Mesenchymal stem cell (in vitro differentiated cells and primary cell): ENCODE results near the gene C16orf46.

Source experiments
- DNase-seq: peaks from one replicate; pipeline ENCODE4 v3.0.0-alpha.2; 2013
- H2AFZ ChIP-seq: one replicate; pipeline ENCODE4 v1.6.1; 2013; ENCODE audit warnings: low read depth, mild to moderate bottlenecking, control low read depth, inconsistent platforms, low read length, moderate library complexity
- H2AK5ac ChIP-seq: 2 replicates; pipeline ENCODE4 v1.6.1; 2013; ENCODE audit warnings: low read length, moderate library complexity, mild to moderate bottlenecking, inconsistent platforms; ENCODE audit not compliant: severe bottlenecking
- H2BK120ac ChIP-seq: one replicate; pipeline ENCODE4 v1.6.1; 2013; ENCODE audit warnings: low read depth, mild to moderate bottlenecking, inconsistent platforms, low read length, moderate library complexity
- H2BK12ac ChIP-seq, 2 experiments: one replicate each; pipeline ENCODE4 v1.6.1; 2013; ENCODE audit warnings: inconsistent platforms in 2 of 2, low read length in 2 of 2, mild to moderate bottlenecking in 2 of 2, moderate library complexity in 2 of 2, control low read depth in 1 of 2
- H2BK15ac ChIP-seq: one replicate; pipeline ENCODE4 v1.6.1; 2013; ENCODE audit warnings: mild to moderate bottlenecking, low read depth, inconsistent platforms; ENCODE audit not compliant: poor library complexity, severe bottlenecking
- H2BK5ac ChIP-seq: 2 replicates; pipeline ENCODE4 v1.6.1; 2013; ENCODE audit warnings: low read depth, mild to moderate bottlenecking, low read length, control low read depth, inconsistent platforms; ENCODE audit not compliant: poor library complexity, severe bottlenecking
- H3K14ac ChIP-seq, 2 experiments: one replicate each; pipeline ENCODE4 v1.6.1; 2013; ENCODE audit warnings: inconsistent platforms in 2 of 2, low read length in 2 of 2, control low read depth in 1 of 2, mild to moderate bottlenecking in 1 of 2, moderate library complexity in 1 of 2
- H3K18ac ChIP-seq, 2 experiments: one replicate each; pipeline ENCODE4 v1.6.1; 2013; ENCODE audit warnings: inconsistent platforms in 2 of 2, low read length in 2 of 2, control low read depth in 1 of 2, low read depth in 1 of 2, mild to moderate bottlenecking in 1 of 2
- H3K23ac ChIP-seq, 2 experiments: one replicate each; pipeline ENCODE4 v1.6.1; 2013; ENCODE audit warnings: inconsistent platforms in 2 of 2, low read length in 2 of 2, mild to moderate bottlenecking in 2 of 2, moderate library complexity in 2 of 2, control low read depth in 1 of 2
- H3K27ac ChIP-seq: 2 replicates; pipeline ENCODE4 v1.5.1; 2013; ENCODE audit warnings: mild to moderate bottlenecking, moderate library complexity, low read length, control low read depth, inconsistent platforms; ENCODE audit not compliant: poor library complexity, severe bottlenecking
- H3K27me3 ChIP-seq, 2 experiments: 2 replicates each; pipeline versions ENCODE4 v1.6.1 to v1.7.0; 2013; ENCODE audit warnings: low read length in 2 of 2, mild to moderate bottlenecking in 2 of 2, moderate library complexity in 2 of 2, control low read depth in 1 of 2, inconsistent platforms in 1 of 2; ENCODE audit not compliant: control insufficient read depth in 1 of 2, insufficient read depth in 1 of 2
- H3K36me3 ChIP-seq, 2 experiments: 2 replicates each; pipeline versions ENCODE4 v1.6.1 to v1.7.0; 2013; ENCODE audit warnings: low read length in 2 of 2, control low read depth in 1 of 2, inconsistent platforms in 1 of 2, low read depth in 1 of 2, mild to moderate bottlenecking in 1 of 2; ENCODE audit not compliant: insufficient read depth in 2 of 2, control insufficient read depth in 1 of 2
- H3K4ac ChIP-seq, 2 experiments: one replicate each; pipeline ENCODE4 v1.6.1; 2013; ENCODE audit warnings: inconsistent platforms in 2 of 2, low read length in 2 of 2, mild to moderate bottlenecking in 2 of 2, moderate library complexity in 2 of 2, control low read depth in 1 of 2, low read depth in 1 of 2
- H3K4me1 ChIP-seq: 2 replicates; pipeline ENCODE4 v1.6.1; 2013; ENCODE audit warnings: low read depth, low read length, control low read depth; ENCODE audit not compliant: control insufficient read depth, insufficient read depth
- H3K4me2 ChIP-seq: 2 replicates; pipeline ENCODE4 v1.6.1; 2013; ENCODE audit warnings: low read length, mild to moderate bottlenecking, inconsistent platforms; ENCODE audit not compliant: poor library complexity, severe bottlenecking
- H3K4me3 ChIP-seq, 2 experiments: 2 replicates each; pipeline versions ENCODE4 v1.5.1 to v1.7.0; 2013; ENCODE audit warnings: low read length in 2 of 2, mild to moderate bottlenecking in 2 of 2, control low read depth in 1 of 2, low read depth in 1 of 2; ENCODE audit not compliant: insufficient read depth in 1 of 2
- H3K79me1 ChIP-seq: replicated peaks from 2 replicates; pipeline ENCODE4 v1.6.1; 2013; ENCODE audit warnings: mild to moderate bottlenecking, control low read depth, low read length, inconsistent platforms; ENCODE audit not compliant: poor library complexity, severe bottlenecking
- H3K9ac ChIP-seq: 2 replicates; pipeline ENCODE4 v1.7.0; 2013; ENCODE audit warnings: mild to moderate bottlenecking, low read length, moderate library complexity
- H3K9me3 ChIP-seq: 2 replicates; pipeline ENCODE4 v1.7.0; 2013; ENCODE audit warnings: mild to moderate bottlenecking, low read length; ENCODE audit not compliant: control insufficient read depth
- H4K8ac ChIP-seq: one replicate; pipeline ENCODE4 v1.6.1; 2013; ENCODE audit warnings: inconsistent platforms, mild to moderate bottlenecking, low read length, moderate library complexity
- H4K91ac ChIP-seq: one replicate; pipeline ENCODE4 v1.6.1; 2013; ENCODE audit warnings: mild to moderate bottlenecking, low read length, inconsistent platforms
- WGBS: methylation state at CpG from one replicate; pipeline ENCODE4 v1.1.7; 2013; ENCODE audit warnings: mixed read lengths; 5-methylcytosine and 5-hydroxymethylcytosine counted together

The C16orf46 gene

GRCh38 chr16:81041696-81042095 lies 35.3 kb downstream of the C16orf46 start:
- Histone ChIP-seq H2AK5ac (no peak overlapping the region), H2BK5ac (no peak overlapping the region), H4K8ac (no peak overlapping the region), H3K79me1 (peaks cover 26% of the 10 kb centered on the region), H3K9ac (no peak overlapping the region), H2AFZ (no peak overlapping the region), H3K18ac (no peak overlapping the region), H3K36me3 (peaks cover 32 to 67% of the 10 kb centered on the region in 2 experiments), H2BK12ac (no peak overlapping the region), H3K4ac (no peak overlapping the region), H3K9me3 (no peaks in the 10 kb centered on the region), H3K4me2 (no peak overlapping the region), H3K27ac (no peak overlapping the region), H4K91ac (no peak overlapping the region), H3K14ac (no peak overlapping the region), H2BK15ac (no peak overlapping the region), H3K27me3 (no peaks in the 10 kb centered on the region), H2BK120ac (no peak overlapping the region), H3K4me3 (no peak overlapping the region), H3K23ac (no peak overlapping the region), H3K4me1 (peaks cover 3% of the 10 kb centered on the region)
- no peak for DNase-seq
- WGBS, result 98% methylated on average over 3 of the region's 4 CpGs

DNA sequence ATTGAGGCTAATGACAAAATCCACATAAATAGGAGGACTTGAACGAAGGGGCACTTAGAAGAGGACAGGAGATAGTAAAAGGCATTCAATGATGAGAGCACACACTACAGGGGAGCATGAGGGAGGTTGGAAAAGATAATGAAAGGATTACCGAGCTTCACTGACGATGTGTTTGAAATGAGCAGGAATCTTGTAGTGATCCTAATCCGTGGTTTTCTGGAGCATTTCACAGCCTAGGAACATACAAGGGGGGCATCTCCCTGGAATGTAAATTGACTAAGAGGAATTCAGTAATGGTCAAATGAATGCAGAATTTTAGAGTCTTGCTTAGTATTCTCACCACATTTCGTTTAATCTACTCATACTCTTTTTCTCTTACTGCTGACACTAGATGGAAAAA lies 36.2 kb downstream of the C16orf46 start:
- H3K18ac ChIP-seq, result no peak overlapping the region
- H3K27me3 ChIP-seq, result no peaks in the 10 kb centered on the region
- H3K4me2 ChIP-seq, result no peak overlapping the region
- no peak overlapping the region for H2BK5ac ChIP-seq
- no peak overlapping the region for H3K23ac ChIP-seq
- H3K4me1 ChIP-seq, result peaks cover 3% of the 10 kb centered on the region
- no peak overlapping the region for H2BK12ac ChIP-seq
- no peak overlapping the region for H4K8ac ChIP-seq
- peaks cover 30 to 61% of the 10 kb centered on the region in 2 experiments for H3K36me3 ChIP-seq
- no peak overlapping the region for H2BK120ac ChIP-seq
- no peak overlapping the region for H2AK5ac ChIP-seq
- H3K9me3 ChIP-seq, result no peaks in the 10 kb centered on the region
- H2BK15ac ChIP-seq, result no peak overlapping the region
- H3K14ac ChIP-seq, result no peak overlapping the region
- no peak overlapping the region for H4K91ac ChIP-seq
- no peak overlapping the region for H3K9ac ChIP-seq
- peaks cover 28% of the 10 kb centered on the region for H3K79me1 ChIP-seq
- WGBS, result 90% methylated on average over 5 of the region's 5 CpGs
- no peak overlapping the region for H3K27ac ChIP-seq
- no peak overlapping the region for H2AFZ ChIP-seq
- no peak for DNase-seq
- H3K4me3 ChIP-seq, result no peak overlapping the region
- no peak overlapping the region for H3K4ac ChIP-seq

DNA sequence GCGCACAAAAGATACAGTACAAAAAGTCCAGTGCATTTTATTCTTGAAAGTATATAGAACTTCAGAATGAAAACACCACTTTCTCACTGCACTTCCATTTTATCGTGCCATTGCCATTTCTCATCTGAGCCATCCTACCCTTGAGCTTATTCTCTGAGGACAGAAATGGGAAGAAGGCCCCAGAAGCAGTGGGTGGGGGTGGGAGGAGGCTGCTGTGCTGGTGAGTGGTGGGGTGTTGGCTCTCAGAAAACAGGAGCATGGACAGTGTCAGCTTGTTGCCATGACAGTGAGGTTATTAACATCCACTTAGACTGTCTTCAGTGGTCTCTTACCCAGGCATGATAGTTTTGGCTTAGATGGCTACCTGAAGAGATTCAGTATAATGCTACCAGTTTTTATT lies 36.9 kb downstream of the C16orf46 start:
- peaks cover 3% of the 10 kb centered on the region for H3K4me1 ChIP-seq
- no peak overlapping the region for H2BK120ac ChIP-seq
- no peak overlapping the region for H3K4me2 ChIP-seq
- no peak overlapping the region for H3K18ac ChIP-seq
- no peak overlapping the region for H3K4me3 ChIP-seq
- no peak overlapping the region for H3K14ac ChIP-seq
- no peak overlapping the region for H3K9ac ChIP-seq
- H3K27ac ChIP-seq, result no peak overlapping the region
- H2AFZ ChIP-seq, result no peak overlapping the region
- no peaks in the 10 kb centered on the region for H3K9me3 ChIP-seq
- no peak overlapping the region for H4K8ac ChIP-seq
- H4K91ac ChIP-seq, result no peak overlapping the region
- H2BK5ac ChIP-seq, result no peak overlapping the region
- peaks cover 24 to 54% of the 10 kb centered on the region in 2 experiments for H3K36me3 ChIP-seq
- H3K79me1 ChIP-seq, result peaks cover 26% of the 10 kb centered on the region
- H3K23ac ChIP-seq, result no peak overlapping the region
- H2AK5ac ChIP-seq, result no peak overlapping the region
- H3K4ac ChIP-seq, result no peak overlapping the region
- no peak overlapping the region for H2BK12ac ChIP-seq
- no peak for DNase-seq
- no peaks in the 10 kb centered on the region for H3K27me3 ChIP-seq
- H2BK15ac ChIP-seq, result no peak overlapping the region
- no CpG with 5 or more reads among the region's 2 CpGs for WGBS

DNA sequence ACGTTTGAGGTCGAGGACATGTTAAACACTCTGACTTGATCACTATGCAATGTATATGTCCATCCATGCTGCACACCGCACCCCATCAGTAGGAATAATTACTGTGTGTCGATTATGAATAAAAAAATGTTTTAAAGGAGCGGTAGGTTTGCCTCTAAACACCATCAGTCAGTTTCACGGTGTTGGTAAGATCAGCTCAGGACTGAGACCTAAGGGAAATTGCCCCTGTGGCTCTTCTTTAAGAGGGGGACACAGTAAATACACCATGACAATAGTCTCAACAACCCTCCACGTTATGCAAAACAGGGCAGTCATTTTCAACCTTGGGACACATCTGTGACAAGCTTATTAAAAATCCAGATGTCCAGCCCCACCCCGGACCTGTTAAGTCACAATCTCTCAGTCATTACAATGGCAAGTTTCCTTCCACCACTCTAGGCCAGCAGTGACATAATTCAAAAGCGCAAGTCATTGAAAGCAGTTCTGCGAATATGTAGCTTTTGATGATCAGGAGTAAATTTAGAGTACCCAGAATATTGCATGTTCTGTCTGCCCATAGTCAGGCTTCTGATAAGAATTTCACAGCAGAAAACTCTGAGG lies 40.2 kb downstream of the C16orf46 start:
- Histone ChIP-seq H3K79me1 (peaks cover 23% of the 10 kb centered on the region), H2BK120ac (no peak overlapping the region), H3K23ac (no peak overlapping the region), H3K9ac (peak overlapping the region; percentile 88), H3K14ac (no peak overlapping the region), H3K27ac (no peak overlapping the region), H2AK5ac (no peak overlapping the region), H3K9me3 (no peaks in the 10 kb centered on the region), H2BK15ac (no peak overlapping the region), H3K18ac (peak overlapping the region in 1 of 2 experiments; percentile 68), H3K4me2 (peak overlapping the region; percentile 83), H3K36me3 (peaks cover 12 to 21% of the 10 kb centered on the region in 2 experiments), H2BK12ac (no peak overlapping the region), H3K4ac (no peak overlapping the region), H2AFZ (no peak overlapping the region), H3K27me3 (no peaks in the 10 kb centered on the region), H3K4me1 (peaks cover 3% of the 10 kb centered on the region), H2BK5ac (no peak overlapping the region), H3K4me3 (peak overlapping the region; percentile 89 to 91), H4K91ac (no peak overlapping the region), H4K8ac (no peak overlapping the region)
- 42% methylated on average over 9 of the region's 10 CpGs for WGBS
- peak; percentile 25 for DNase-seq
